GM18507 (cell line): Measurements from ENCODE around the gene ERRFI1.
"Not testable (repeated sequence)": the region's sequence is repeated elsewhere in the genome, so short reads cannot be mapped to it uniquely, and the experiment has no call there.

Experiments used
- DNase-seq: peaks from one replicate; pipeline ENCODE4 v3.0.0; 2011; ENCODE audit warnings: low read depth; ENCODE audit not compliant: insufficient read length; ENCODE audit errors: extremely low spot score
- FAIRE-seq: peaks from 2 replicates; lab custom pipeline; 2011; peaks lifted over from hg19 to GRCh38; lab: Jason Lieb, UNC

Gene ERRFI1, protein sequence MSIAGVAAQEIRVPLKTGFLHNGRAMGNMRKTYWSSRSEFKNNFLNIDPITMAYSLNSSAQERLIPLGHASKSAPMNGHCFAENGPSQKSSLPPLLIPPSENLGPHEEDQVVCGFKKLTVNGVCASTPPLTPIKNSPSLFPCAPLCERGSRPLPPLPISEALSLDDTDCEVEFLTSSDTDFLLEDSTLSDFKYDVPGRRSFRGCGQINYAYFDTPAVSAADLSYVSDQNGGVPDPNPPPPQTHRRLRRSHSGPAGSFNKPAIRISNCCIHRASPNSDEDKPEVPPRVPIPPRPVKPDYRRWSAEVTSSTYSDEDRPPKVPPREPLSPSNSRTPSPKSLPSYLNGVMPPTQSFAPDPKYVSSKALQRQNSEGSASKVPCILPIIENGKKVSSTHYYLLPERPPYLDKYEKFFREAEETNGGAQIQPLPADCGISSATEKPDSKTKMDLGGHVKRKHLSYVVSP

DNA sequence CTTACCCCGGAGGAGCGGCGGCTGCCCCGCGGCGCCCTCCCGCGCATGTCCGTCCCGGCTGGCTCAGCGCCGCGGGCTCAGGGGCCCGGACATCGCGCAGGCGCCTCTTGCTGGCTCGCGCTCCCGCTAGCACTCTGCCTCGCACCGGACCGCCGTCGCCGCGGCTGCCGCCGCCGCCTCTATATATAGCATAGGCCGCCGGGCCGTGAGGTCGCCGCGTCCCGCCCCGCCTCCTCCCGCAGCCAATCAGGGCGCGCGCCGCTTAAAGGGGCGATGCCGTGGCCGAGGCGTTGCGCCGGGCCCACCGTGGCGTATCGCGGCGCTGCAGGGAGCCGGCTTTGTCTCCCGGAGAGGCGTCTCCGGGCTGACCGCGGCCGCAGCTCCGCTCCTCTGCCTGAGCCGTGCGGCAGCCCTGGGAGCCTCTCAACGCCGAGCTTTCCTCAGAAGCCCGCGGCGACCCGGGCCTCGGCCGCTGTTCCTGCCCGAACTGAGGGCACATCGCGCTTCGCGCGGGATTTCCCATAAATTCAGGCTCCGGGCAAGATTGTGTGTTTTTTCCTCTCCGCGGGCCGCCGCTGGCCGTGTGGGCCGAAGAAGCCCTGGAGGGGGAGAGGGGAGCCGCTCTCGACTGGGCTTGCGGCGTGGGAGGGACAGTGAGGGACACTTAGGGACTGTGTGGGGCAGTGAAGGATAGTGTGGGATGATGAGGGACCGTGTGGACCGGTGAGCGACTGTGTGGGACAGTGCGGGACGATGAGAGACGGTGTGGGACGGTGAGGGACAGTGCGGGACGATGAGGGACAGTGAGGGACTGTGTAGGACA is at the start of gene ERRFI1:
ERRFI1 (minus strand) TSS at position 157 of the 823 bp plus-strand sequence. CDS start 10,690 bp downstream, outside the sequence.
- peak; percentile 67 for FAIRE-seq
- peak; percentile 83 for DNase-seq

DNA sequence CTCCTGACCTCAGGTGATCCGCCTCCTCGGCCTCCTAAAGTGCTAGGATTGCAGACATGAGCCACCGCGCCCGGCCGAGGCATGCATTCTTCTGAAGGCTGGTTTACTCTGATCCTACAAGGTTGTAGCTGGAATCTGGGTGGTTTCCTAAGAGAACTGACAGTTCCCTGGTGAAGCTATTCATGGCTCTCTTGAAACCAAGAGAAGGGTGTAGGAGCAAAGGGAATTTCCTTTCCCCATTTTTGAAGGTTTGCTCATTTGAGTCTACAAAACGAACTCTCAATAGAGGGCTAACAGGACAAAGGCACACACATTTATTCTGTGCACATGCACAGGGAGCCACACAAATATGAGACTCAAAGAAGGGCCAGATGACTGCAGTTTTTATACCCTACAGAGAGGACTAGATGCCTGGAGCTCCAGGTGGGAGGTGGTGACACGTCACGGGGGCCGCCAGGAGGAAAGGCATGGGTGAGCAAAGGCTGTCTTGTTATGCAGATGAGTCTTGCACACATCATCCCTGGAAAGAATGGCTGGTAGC is 49.5 kb upstream of the ERRFI1 start:
- FAIRE-seq: no peak

DNA sequence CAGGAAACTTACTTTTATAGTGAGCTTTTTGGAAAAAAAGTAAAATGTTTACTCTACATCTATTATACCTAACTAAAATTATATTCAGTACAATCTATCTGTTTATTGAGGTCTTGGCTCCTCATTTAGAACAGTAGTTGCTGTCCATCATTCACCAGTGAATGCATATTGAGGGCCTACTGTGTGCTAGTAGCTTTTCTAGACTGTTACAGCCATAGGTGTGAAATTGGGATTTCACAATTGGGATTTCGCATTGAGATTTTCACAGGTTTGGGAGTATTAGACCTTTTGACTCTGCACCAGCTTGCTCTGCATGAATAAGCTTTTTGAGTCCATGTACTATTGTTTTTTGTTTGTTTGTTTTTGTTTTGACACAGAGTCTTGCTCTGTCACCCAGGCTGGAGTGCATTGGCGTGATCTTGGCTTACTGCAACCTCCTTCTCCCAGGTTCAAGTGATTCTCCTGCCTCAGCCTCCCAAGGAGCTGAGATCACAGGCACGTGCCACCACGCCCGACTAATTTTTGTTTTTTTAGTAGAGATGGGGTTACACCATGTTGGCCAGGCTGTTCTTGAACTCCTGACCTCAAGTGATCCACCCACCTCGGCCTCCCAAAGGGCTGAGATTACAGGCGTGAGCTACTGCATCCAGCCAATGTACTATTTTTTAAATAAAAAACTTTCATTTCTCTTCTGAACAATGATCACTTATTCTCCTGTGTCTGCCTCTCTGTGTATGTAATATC is 47.2 kb upstream of the ERRFI1 start:
- DNase-seq (no peak), FAIRE-seq (no peak)

More for the DNA sequence above, 49.5 kb upstream of the ERRFI1 start:
- DNase-seq: no peak

GRCh38 chr1:8070381-8070811 is 44.3 kb upstream of the ERRFI1 start:
- DNase-seq: no peak
- FAIRE-seq: no peak

DNA sequence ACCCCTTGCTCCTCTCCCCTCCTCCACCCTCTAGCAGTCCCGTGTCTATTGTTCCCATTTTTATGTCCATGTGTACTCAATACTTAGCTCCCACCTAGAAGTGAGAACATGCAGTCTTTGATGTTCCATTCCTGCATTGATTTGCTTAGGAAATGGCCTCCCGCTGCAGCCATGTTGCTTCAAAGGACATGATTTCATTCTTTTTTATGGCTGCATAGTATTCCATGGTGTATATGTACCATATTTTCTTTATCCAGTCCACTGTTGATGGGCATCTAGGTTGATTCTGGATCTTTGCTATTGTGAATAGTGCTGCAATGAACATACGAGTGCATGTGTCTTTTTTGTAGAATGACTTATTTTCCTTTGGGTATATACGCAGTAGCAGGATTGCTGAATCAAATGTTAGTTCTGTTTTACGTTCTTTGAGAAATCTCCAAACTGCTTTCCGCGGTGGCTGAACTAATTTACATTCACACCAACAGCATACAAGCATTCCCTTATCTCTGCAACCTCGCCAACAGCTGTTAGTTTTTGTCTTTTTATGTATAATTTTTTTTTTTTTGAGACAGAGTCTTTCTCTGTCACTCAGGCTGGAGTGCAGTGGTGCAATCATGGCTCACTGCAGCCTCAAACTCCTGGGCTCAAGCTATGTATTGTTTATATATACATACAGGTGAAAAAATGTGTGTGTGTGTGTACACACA is 43.7 kb upstream of the ERRFI1 start:
- not testable (repeated sequence) for FAIRE-seq, DNase-seq

DNA sequence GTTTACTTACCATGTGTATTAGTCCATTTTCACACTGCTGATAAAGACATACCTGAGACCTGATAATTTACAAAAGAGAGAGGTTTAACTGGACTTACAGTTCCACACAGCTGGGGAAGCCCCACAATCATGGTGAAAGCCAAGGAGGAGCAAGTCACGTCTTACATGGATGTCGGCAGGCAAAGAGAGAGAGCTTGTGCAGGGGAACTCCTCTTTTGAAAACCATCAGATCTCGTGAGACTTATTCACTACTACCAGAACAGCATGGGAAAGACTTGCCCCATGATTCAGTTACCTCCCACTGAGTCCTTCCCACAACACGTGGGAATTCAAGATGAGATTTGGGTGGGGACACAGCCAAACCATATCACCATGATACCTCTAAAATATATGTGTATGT is 39.3 kb upstream of the ERRFI1 start:
- FAIRE-seq: no peak
- DNase-seq: no peak

DNA sequence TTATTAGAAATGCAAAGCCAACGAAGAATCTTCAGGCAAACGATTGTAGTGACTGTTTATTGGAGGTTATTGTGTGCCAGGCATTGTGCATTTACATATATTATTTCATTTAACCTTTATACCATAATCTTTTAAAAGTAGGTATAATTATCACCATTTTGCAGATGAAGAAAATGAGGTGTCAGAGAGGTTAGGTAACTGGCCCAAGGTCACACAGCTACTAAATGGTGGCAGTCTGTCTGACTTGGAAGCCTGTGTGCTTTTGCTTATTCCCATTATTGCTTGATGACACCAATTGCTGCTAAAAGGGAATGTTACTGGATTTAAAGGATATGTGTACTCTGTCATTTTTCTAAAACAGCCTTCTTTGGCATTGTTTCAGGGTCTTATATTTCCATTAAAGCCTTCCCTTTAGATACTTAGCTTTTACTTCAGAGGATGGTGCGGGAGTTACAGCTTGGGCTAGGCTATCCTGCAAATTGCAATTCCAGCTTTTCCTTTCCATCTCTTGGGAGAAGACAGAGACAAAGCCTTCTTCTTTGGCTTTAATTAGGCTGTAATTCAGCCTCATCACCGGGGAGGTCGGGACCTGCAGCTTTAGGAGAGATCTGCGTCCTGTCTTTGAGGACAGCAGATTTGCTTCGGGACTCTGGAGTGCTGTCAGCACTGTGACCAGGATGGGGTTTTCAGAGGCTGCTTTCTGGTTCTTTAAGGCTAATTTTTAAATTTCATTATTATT is 37.4 kb upstream of the ERRFI1 start:
- no peak for FAIRE-seq
- DNase-seq: no peak

DNA sequence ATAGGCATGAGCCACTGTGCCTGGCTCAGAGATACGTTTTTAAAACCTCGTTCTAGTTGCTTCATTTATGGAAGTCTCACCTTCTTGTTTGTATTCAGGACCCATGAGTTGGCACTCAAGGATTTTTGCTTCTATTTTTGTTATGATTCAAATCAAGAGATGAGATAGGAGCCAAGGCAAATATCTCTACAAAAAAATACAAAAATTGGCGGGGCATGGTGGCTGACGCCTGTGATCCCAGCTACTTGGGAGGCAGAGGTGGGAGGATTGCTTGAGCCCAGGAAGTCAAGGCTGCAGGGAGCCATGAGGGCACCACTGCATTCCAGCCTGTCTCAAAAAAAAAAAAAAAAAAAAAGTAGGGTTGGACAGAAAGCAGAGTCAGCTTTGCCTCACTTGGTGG is 36.8 kb upstream of the ERRFI1 start:
- FAIRE-seq: no peak

DNA sequence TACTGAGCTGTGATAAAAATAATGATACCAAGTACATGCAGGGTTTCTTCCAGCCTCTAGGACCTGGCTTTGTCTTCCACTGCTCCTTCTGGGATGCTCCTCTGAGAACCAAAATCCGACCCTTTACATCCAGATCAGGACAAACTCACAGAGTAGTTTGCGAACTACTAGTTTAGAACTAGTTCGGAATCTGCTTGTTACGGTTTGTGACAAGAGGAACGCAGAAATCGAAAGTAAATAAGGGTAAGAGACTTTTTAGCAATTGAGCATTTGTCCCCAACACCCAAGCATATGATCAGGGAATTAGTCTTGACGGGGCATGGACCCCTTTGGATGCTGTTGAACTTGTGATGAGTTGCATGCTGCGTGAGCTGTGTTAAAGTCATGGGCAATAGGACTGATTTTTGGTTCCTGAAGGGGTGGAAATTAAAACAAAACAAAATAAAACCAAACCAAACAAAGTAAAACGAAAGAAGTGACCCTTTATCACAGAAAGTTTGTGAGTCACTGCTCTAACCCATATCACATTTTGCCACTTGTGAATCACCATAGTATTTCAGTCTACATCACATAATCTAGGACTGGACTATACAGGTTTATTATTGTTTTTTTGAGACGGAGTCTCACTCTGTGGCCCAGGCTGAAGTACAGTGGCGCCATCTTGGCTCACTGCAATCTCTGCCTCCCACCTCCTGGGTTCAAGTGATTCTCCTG is 35.7 kb upstream of the ERRFI1 start:
- FAIRE-seq (no peak), DNase-seq (no peak)

More for the DNA sequence above, 36.8 kb upstream of the ERRFI1 start:
- DNase-seq: no peak

GRCh38 chr1:8061210-8061609 is 35.1 kb upstream of the ERRFI1 start:
- no peak for FAIRE-seq
- no peak for DNase-seq

- FAIRE-seq: no peak
- no peak for DNase-seq
Measured at GRCh38 chr1:8059161-8059622, 33.1 kb upstream of the ERRFI1 start.

DNA sequence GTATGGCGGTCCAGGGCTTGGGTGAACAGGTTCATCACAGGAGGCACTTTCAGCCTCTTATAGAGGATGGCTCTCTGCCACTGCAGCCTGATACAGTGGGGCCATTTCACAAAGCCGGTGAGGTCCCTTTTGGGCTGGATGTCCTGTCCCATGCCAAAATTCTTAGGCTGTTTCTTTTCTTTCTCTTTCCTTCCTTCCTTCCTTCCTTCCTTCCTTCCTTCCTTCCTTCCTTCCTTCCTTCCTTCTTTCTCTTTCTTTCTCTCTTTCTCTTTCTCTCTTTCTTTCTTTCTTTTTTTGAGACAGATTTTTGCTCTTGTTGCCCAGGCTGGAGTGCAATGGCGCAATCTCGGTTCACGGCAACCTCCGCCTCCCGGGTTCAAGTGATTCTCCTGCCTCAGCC is 31.7 kb upstream of the ERRFI1 start:
- FAIRE-seq, DNase-seq: not testable (repeated sequence)

DNA sequence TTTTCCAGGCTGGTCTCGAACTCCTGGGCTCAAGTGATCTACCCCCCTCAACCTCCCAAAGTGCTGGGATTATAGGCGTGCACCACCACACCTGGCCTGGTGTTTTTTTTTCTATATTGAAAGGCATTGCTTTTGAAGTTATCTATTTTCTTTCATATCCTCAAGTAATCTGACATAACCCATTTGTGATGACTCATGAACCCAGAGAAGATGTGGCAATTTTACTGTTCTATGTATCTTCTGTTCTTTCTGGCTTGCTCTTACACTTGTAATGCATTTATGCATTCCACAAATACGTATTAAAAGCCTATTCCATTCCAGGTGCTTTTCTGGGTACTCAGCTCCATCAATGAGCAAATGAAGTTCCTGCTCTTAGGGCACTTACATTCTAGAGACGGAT is 29.9 kb upstream of the ERRFI1 start:
- FAIRE-seq (no peak), DNase-seq (no peak)

DNA sequence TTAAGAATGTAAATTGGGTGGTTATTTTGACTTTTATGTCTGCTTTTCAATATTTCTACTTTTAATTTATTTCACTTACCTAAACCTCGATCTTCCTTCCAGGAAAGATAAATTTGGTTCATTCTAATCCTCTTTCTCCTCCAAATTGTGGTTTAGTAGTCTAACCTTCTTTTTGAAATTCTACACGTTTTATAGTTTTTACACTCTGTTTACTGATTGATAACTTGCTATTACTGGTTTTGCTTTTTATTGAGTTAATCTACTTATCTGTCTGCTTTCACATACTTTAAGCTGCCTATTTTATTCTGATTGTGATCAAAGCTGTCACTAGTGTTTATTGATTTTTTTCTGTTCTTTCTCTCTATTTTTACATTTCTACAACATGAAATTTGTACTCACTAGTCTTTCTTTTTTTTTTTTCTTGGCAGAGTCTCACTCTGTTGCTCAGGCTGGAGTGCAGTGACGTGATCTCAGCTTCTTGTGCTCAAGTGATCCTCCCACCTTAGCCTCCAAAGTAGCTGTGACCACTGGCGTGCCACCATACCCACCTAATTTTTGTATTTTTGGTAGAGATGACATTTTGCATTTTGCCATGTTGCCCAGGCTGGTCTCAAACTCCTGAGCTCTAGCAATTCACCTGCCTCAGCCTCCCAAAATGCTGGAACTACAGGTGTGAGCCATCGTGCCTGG is 27.9 kb upstream of the ERRFI1 start:
- DNase-seq (no peak), FAIRE-seq (no peak)

GRCh38 chr1:8051650-8052049 is 25.5 kb upstream of the ERRFI1 start:
- DNase-seq (no peak), FAIRE-seq (no peak)

DNA sequence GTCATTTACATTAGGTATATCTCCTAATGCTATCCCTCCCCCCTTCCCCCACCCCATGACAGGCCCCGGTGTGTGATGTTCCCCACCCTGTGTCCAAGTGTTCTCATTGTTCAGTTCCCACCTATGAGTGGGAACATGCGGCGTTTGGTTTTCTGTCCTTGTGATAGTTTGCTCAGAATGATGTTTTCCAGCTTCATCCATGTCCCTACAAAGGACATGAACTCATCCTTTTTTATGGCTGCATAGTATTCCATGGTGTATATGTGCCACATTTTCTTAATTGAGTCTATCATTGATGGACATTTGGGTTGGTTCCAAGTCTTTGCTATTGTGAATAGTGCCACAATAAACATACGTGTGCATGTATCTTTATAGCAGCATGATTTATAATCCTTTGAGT is 23.1 kb upstream of the ERRFI1 start:
- DNase-seq, FAIRE-seq: not testable (repeated sequence)
